ENCODE measurements around the gene EVA1B. TPM values are rescaled to one million over a fixed set of nuclear protein-coding genes. Genes with fewer than 3 reads are reported as not detected.

Gene EVA1B
- total RNA-seq, 1 donor from 2014 or later: 192 TPM

DNA sequence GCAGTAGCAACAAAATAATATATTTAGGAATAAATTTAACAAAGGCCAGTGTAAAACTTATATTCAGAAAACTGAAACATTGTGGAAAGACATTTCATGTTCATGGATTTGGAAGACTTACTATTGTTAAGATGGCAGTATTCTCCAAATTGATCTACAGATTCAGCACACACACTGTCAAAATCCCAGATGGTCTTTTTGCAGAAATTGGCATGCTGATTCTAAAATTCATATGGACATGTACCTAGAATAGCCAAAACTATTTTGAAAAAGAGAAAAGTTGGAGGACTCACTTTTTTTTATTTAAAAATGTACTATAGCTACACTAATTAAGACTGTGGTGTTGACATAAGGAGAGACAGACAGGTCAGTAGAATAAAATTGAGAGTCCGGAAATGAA lies 49.2 kb downstream of the EVA1B start:
- no peak for DNase-seq

GRCh38 chr1:36273024-36273423 lies 50.4 kb downstream of the EVA1B start:
- no peak for DNase-seq

Other genes starting within 250 kb of the EVA1B start
- 0.14 and 0.68 TPM in 2 replicates for gene TEKT2, start 239.6 kb downstream of the EVA1B start, total RNA-seq
- gene ADPRS, start 234.8 kb downstream of the EVA1B start, total RNA-seq: 43.1 and 52.9 TPM in 2 replicates
- gene COL8A2, start 198.4 kb downstream of the EVA1B start, total RNA-seq: 3.0 and 3.2 TPM in 2 replicates
- gene TRAPPC3, start 174.2 kb downstream of the EVA1B start, total RNA-seq: 77.8 and 117 TPM in 2 replicates
- gene MAP7D1, start 167.5 kb downstream of the EVA1B start, total RNA-seq: 77.9 and 106 TPM in 2 replicates
- 96.0 and 151 TPM in 2 replicates for gene THRAP3, start 99.2 kb downstream of the EVA1B start, total RNA-seq
- gene SH3D21, start 17.3 kb downstream of the EVA1B start, total RNA-seq: 0.74 and 1.5 TPM in 2 replicates
- 20.4 and 57.0 TPM in 2 replicates for gene STK40, start 62.3 kb upstream of the EVA1B start, total RNA-seq
- gene LSM10, start 74.3 kb upstream of the EVA1B start, total RNA-seq: 9.9 and 13.0 TPM in 2 replicates
- 3.5 and 6.5 TPM in 2 replicates for gene OSCP1, start 126.8 kb upstream of the EVA1B start, total RNA-seq
- gene MRPS15, start 140.7 kb upstream of the EVA1B start, total RNA-seq: 57.7 and 88.7 TPM in 2 replicates
- not detected in 2 replicates for gene CSF3R, start 159.3 kb upstream of the EVA1B start, total RNA-seq